ENCODE measurements around the gene TRIP4.

- TF ChIP-seq RFX5 (IDR thresholded peaks at IDR 0.05) (no peak), CTCF (IDR thresholded peaks at IDR 0.05) (no peak), RAD21 (conservative IDR thresholded peaks at IDR 0.05 in 1 of 2, IDR thresholded peaks at IDR 0.05 in 1 of 2) (no peak), POLR2A (IDR thresholded peaks at IDR 0.05; ENCODE audit: low read length) (no peak), CEBPB (IDR thresholded peaks at IDR 0.05) (no peak), ESRRA (IDR thresholded peaks at IDR 0.05; ENCODE audit: borderline replicate concordance, low read length) (no peak), E2F6 (IDR thresholded peaks at IDR 0.05; ENCODE audit: borderline replicate concordance, low read depth) (no peak), PHF8 (IDR thresholded peaks at IDR 0.05; ENCODE audit: borderline replicate concordance, low read depth) (no peak), BHLHE40 (IDR thresholded peaks at IDR 0.05; ENCODE audit: low read depth, low read length) (no peak)
- TF ChIP-seq, protein P1, sequence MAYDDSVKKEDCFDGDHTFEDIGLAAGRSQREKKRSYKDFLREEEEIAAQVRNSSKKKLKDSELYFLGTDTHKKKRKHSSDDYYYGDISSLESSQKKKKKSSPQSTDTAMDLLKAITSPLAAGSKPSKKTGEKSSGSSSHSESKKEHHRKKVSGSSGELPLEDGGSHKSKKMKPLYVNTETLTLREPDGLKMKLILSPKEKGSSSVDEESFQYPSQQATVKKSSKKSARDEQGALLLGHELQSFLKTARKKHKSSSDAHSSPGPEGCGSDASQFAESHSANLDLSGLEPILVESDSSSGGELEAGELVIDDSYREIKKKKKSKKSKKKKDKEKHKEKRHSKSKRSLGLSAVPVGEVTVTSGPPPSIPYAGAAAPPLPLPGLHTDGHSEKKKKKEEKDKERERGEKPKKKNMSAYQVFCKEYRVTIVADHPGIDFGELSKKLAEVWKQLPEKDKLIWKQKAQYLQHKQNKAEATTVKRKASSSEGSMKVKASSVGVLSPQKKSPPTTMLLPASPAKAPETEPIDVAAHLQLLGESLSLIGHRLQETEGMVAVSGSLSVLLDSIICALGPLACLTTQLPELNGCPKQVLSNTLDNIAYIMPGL (CRISPR knock-in tag; IDR thresholded peaks at IDR 0.05; ENCODE audit: borderline replicate concordance): no peak
- TF ChIP-seq, protein P2, sequence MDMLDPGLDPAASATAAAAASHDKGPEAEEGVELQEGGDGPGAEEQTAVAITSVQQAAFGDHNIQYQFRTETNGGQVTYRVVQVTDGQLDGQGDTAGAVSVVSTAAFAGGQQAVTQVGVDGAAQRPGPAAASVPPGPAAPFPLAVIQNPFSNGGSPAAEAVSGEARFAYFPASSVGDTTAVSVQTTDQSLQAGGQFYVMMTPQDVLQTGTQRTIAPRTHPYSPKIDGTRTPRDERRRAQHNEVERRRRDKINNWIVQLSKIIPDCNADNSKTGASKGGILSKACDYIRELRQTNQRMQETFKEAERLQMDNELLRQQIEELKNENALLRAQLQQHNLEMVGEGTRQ (IDR thresholded peaks at IDR 0.05): no peak
Observed at GRCh38 chr15:64341961-64342360, 45.7 kb upstream of the TRIP4 start.
